NCI-H2196 treated with DMSO at 0.1 percent for 48 hours (cell line): ENCODE results near the gene PSME3IP1.

Experiments used
- DNase-seq: peaks from one replicate; lab custom pipeline; 2025; ENCODE audit not compliant: unreplicated experiment; lab: John Stamatoyannopoulos, UW

Gene PSME3IP1

DNA sequence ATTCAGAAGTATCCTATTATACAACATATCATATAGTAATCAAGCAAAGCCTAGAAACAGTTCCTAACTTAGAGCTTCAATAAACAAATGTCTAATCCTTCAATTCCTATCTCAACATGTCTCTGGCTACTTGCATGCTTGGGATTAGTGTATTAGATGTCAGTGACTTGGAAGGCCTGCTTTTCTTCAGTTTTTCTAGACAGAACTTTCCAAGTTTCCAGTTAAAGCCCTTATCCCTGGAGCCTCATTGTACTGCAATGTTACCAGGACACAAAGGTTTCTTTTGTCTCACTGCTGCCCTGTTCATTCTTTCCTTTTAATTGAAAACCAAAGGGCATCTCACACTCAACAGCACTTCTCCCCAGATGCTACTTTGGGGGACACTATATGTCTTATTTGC is 16.5 kb downstream of the PSME3IP1 start:
- DNase-seq: no peak

DNA sequence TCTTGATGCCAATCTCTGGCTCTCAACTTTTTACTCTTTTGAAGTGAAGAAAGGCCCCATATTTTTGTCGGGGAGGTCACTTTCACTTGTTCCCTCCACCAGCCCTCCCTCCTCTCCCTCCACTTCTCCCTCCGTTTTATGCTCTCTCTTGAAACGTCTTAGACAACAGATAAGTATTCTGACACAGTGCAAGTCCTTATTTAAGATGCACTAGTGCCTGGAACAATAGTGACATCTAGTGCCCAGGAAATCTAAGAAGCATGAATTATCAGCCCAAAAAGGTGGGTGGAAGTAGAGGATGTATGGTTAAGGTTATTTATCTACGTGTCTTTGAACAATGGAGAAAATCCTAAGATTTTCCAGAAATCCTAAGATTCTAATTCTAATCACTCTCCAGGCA is 17.9 kb downstream of the PSME3IP1 start:
- DNase-seq: no peak

DNA sequence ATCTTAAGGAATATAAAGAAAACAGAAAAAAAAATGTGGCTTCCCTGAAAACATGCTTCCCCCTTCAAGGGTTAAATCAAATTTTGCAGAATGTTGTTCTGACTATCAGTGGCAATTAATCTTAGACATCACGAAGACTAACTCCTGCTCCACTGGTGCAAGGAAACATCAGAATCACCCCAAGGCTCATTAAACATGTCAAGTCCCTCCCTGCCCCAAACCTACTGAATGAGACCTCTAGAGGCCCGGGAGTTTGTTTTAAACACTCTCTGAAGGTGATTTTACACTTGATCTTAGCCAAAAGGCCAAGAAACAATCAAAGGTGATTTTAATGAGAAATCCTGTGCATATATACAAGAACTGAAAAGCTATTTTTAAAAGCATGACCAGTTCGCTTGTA is 18.3 kb downstream of the PSME3IP1 start:
- no peak for DNase-seq

DNA sequence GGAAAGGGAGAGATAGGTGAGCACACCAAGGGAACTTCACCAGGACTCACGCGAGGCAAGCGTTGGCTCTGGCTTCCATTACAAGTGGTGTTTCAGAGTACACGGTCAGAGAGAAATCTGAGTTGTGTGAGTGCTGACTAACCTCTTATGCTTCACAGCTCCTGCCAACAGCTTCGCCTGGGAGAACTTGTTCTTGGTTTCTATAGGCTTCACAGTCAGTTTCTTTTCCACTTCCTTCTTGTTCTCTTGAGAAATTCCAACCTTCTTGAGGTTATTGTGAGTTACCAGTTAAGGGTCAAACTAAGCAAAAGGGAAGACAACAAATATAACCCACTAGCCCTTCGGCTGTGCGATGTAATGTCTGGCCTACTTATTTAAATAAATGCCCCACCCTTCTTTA is 18.9 kb downstream of the PSME3IP1 start:
- no peak for DNase-seq

DNA sequence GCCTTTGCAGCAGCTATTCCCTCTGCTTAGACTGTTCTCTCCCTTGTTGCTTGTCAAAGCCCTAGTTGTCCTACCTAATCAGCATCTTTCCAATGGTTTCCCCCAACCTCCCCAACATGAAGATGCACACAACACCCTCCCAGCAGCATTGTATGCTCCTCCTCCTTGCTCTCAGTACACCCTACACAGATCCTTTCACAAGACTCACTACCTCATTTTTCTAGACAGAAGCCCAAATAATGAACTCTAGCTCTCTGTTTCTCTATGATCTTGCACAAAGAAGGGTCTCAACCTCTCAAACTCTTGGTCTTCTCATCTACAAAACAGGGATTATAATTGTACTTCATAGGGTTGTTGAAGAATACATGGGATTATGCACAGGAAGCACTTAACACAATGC is 19.4 kb downstream of the PSME3IP1 start:
- DNase-seq: no peak

DNA sequence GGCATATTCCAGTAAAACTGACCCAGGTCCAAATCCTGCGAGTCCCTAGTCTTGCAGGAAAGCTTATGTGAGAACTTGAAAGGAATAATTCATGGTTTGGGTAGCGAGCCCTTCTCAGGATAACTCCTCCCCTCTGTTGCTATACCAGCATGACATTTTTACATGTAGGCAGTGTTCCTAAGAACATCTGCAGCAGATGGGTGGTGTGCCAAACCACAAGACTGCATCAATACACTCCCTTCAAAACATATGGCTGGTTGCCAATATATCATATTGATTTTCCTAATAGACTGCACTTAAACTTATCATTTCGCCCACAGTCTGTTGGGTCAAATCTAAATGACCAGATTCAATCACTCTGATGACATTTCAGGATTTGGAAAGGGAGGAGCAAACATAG is 19.9 kb downstream of the PSME3IP1 start:
- no peak for DNase-seq

DNA sequence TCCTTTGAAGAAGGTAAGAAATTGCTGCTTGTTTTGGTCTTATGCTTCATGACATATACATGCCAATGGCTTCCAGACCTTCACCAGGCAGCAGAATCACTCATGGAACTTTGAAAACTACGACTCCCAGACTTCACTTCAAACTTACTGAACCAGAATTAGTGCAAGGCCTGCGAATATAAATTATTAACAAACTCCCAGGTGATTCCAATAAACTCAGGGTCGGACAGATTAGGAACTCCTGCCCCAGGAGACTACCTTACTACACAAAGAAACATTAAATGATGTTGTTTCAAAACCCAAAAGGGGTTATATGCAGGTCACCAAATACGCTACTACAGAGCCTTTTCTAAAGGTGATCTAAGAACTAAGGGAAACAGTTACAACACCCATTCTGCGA is 20.4 kb downstream of the PSME3IP1 start:
- DNase-seq: no peak

DNA sequence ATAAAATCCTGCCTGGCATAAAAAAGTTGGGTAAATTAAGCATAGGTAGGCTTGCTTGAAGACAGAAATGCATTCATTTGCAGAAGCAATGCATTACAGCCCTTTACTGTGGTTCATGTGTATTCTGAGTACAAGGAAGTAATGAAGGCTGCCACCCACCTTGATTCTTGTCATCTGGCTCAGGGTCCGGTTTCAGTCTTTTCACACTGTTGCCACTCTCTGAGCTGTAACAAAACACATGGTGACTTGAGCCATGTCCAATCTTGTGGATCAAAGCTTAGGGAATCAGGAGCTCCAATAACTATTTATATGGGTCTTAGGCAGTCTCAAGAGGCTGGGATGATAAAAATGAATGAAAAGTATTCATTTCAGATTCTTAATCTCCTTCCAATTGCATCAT is 22.0 kb downstream of the PSME3IP1 start:
- no peak for DNase-seq

DNA sequence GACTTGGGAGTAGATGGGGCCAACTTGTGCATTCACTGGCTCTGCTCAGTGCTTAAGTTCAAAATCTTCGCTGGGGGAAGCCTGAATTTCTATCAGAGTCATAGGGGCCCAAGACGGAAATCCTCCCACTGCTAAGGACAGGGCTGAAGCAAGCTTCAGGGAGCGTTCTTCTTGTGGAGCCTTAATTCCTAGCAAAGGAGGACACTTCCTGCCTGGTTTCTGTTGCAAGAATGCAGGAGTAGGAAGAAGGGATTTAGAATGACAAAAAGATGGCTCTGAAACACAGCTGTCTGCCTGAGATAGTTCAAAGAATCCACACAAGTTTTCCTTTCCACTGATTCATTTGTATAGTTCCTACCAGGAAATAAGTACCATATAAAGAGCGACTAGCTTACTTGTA is 26.4 kb downstream of the PSME3IP1 start:
- no peak for DNase-seq

DNA sequence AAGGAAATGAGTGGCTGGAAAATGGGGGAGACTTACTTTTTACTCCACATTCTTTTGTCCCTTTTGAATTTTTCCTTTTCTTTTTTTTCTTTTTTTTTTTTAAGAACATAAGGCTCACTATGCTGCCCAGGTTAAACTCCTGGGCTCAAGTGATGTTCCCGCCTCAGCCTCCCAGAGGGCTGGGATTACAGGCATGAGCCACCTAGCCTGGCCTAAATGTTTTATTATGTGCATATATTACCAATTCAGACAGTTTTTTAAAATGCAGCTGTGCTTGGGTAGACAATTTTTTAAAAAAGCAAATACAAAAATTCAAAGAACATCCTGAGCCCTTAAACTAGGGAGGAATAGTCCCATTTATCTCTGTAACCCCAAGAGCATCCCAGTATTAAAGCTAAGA is 28.3 kb downstream of the PSME3IP1 start:
- no peak for DNase-seq

DNA sequence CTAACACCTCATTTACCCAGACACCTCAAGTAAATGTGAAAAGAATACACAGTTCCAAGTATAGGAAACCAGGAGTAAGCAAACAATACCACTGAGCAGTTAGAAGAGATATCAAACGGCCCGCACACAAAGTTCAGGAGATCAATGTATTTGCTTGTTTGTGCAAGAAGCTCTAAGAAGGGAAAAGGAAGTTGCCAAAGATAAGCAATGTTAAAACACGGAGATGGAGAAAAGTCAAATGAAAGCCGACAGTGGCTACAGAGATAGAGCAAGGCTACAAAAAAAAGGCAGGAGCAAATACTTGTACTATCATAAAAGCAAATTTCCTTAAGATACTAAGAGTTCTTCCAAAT is 29.5 kb downstream of the PSME3IP1 start:
- no peak for DNase-seq

DNA sequence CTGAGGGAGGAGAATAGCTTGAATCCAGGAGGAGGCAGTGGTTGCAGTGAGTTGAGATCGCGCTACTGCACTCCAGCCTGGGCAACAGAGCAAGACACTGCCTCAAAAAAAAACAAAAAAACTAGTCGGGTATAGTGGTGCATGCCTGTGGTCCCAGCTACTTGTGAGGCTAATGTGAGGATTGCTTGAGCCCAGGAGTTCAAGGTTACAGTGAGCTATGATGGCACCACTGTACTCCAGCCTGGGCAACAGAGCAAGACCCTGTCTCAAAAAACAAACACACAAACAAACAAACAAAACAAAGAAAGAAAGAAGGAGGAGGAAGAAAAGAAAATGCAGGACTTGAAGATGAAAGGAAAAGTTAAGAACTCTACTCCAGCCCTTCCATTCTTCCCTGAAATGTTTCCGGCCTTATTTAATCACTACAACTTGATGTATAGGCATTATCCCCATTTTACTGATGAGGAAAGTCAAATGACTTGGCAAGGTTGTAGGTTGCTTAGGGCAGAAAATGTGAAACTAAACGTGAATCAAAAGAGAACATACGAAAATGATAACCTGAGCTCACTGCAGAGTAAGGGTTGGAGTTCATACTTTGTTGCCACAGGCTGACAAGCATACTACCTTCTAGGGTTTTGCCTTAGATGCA is 30.0 kb downstream of the PSME3IP1 start:
- no peak for DNase-seq

DNA sequence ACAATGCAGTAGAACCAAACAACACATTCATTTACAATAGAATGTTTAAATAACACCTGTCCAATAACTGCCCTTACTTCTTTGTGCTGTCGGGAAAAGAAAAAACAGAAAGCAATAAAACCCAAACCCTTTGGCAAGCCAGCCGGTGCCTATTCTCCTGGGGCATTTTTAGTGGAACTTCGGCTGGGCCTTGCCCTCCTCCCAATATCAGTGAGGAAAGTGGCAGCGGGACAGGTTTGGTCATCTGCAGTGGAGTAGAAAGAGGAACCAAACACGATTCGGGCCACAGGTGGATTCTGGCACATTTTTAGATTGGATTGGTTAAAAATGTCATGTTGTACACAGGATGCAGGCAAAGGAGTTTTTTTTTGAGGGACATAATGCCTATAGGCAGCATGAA is 32.0 kb downstream of the PSME3IP1 start:
- no peak for DNase-seq

DNA sequence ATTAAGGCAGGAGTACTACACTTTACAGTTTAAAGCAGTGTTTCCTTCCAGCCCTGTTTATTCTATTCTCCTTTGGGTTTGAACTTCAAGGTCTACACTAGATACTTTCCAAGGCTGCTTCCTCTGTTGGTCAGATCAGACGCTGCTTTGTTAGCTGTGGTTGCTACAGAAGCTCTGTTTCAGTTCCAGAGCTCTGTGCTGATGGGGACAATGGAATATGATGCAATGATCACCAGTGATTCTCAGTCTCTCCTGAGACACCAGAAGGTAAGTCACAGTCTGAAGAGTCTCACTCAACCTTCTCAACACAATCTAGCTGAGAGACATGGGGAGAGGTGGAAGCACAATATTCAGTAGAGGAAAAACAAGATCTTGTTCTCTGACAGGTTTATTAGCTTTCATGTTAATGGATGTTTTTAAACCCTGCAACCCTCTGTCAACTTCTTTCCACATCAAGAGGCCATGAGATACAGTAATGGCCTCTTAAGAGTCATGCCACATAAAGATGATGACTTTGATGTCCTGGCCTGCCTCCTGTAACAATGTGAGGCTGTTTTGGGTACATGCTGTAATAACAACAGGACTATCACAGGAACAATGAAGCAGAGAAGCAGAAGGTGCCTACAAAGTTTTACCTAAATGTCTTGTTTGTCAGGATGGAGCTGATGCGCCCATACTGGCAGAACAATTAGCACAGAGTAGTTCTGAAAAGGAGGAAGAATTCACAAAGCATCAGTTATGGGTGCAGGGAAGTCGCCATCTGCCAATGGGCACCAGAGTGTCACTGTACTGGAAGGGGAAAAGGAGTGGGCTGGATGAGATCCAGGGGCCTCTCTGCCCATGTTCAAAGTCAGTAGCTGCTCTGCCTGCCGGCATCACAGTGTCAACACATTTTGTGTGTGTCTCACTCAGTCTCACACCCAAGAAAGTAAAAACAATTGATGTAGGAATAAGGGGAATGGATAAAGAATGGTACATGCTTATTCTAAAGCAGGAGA is 33.4 kb downstream of the PSME3IP1 start:
- no peak for DNase-seq

DNA sequence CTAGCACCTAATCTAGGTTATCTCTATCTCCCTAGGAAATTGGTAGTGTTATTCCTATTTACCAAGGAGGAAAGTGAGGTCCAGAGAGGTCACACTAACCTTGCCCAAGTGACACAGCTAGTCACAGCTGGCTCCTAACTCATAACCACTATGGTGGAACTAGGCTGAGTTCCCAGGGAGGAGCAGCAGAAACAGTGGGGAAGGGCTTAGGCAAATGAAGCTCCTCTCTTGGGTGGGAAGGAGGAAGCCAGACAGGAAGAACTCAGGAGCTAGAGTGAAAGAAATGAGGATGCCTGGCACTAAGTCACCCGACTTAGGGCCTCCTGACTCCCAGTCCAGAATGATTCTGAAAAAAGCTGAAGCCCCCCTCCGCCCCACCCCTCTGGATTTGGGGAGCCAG is 34.5 kb downstream of the PSME3IP1 start:
- DNase-seq: no peak

DNA sequence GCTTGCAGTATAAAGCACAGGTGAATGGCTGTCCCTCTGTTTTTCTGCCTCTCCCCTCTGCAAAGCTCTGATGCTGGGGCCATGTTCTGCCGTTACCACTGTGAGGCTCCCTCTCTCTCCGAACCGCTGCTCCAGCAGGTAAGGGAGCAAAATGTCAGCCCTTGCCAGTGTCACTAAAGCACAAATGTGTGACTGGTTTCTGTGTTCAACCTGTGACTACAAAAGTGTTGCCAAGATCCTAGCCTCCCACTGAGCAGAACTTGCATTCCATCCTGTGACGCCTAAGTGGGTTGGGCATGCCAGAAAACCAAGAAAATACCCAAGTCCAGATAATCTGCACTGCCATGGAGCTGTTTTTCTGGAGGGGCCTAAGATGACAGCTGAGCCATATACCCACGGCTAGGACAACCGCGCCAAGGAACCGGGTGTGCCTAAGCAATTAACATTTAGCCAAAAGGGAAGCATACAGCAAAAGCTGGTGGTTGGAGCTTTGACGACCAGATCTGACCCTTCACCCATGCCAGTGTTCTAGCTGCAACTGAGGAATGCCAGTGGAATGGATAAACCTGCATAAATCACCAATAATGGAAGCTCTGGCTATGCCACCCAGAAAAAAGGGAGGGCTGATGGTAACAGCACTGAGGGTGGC is 35.0 kb downstream of the PSME3IP1 start:
- no peak for DNase-seq

DNA sequence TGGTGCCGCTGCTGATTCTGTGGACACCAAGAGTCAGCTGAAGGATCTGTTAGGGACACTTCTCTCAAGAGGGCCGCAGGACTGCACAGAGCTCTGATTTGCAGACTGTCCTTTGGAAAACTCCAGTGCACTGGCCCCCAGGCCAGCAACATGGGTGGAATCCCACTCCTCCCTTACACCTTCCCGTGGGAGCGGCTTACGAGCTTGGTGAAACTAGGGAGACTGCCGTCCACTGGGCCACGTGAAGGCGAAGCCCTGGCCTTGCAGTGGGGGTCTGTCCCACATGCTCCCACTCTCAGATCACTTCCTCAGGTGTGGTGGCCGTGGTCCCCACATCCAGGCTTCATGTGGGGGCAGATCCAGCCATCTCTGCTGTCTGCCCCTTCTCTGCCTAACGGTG is 36.4 kb downstream of the PSME3IP1 start:
- DNase-seq: no peak

DNA sequence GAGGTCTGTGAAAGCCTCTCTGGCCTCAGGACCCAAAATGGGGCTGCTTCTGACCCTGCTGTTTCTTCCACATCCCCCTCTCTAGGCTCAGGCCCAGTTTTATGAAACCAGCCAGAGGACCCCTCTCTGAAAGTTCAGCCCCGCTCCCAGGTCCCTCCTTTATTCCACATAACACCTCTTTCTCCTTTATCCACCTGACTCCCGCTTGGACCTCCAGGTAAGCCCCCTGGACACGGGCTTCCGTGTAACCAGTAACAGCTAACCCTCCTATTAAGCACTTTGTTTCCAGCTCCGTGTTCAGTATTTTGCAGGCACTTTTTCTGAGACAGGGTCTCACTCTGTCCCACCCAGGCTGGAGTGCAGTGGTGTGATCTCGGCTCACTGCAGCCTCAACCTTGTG is 37.4 kb downstream of the PSME3IP1 start:
- DNase-seq: no peak

DNA sequence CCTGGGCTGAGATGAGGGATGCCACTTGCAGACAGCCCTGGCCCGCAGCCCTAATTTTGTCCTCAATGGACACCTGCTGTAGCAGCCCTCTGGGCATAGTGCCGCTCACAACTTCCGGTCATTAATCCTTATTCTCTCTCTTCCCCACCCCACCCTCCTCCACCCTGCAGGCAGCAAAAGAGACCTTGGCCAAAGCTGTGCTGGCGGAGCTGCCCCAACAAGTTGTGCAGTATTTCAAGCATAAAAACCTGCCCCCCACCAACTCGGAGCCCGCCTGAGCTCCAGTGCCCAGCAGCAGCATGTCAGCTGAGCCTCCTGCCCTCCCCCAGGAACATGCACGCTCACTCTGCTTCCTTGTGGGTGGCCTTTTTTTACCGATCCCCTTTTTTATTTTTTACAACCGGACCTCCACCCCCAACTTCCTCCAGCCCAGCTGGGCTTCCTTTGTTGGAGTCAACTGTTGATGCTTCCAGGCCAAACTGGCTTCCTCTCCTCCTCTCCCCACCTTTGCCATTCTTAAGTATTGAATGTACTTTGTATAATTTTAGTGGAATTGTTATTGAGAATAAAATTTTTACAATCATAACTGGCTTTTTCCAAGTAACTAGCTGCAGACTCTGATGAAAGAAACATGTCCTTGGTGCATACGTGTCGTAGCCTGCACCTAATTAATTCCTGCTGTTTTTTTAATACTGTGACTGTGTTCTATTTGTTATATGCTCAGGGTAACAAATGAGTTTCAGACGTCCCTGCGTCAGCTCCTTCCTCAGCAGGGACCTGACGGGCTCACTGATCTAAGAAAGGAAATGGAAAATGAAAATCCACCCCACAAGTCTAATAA is 38.2 kb downstream of the PSME3IP1 start:
- no peak for DNase-seq

DNA sequence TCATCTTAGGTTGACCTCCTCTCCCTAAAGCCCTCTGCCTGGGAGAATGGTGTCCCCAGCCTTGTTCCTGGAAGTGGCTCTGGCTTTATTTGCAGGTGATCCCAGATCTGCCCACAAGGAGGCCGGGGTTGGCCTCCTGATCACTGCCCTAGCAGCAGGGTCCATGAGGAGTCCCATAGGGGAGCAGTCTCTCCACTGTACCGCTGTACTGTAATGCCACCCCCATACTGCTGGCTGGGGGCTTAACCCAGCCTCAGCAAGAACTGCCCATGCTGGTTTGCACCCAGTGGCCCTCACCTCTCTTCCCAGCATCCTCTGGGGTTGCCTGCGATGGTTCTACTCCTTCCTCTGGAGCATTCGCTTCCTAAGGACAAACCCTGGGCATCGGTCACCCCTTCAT is 39.1 kb downstream of the PSME3IP1 start:
- DNase-seq: no peak

DNA sequence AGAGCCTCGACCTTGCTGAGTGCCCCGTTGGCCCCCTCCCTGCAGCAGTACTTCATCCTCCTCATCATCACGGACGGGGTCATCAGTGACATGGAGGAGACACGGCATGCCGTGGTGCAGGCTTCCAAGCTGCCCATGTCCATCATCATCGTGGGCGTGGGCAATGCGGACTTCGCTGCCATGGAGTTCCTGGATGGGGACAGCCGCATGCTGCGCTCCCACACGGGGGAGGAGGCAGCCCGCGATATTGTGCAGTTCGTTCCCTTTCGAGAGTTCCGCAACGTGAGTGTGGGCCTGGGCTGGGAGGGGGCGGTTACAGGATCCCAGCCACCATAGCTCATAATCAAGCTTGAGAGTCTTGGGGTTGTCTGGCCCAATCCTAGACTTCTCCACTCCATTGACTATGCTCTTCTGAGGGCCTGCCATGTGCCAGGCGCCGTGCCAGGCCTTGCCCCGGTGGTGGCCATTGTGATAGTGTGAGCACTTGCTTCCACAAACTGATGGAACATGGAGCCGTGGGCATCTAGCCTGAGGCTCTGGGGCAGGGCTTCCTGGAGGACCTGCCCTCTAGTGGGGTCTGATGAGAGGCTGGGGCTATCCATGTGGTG is 39.7 kb downstream of the PSME3IP1 start:
- no peak for DNase-seq
